HG02610 (cell line): ENCODE results near the gene CDH22.

ENCODE experiments used
- ATAC-seq: cut with Tn5 transposase; IDR thresholded peaks from one replicate; pipeline ENCODE4 v1.9.1; 2021; ENCODE audit warnings: mild to moderate bottlenecking, moderate library complexity; ENCODE audit not compliant: unreplicated experiment

Gene CDH22

DNA sequence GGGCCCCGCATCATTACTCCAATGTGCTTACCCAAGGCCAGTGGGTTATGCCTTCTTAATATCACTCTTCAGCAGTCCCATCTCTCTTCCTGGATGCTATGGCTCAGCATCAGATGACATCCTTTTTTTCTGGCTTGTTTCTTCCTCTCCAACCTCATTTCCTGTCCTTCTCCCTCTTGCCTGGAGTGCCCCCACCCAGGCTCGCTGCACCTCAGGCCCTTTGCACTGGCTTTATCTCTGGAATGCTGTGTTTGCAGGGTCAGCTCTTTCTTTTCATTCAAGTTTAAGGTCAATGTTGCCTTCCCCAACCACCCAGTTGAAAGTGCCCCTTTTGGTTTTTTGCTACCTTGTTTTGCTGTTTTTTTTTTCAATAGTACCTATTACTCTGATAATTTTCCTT, 153.5 kb downstream of the CDH22 start:
- no peak for ATAC-seq

DNA sequence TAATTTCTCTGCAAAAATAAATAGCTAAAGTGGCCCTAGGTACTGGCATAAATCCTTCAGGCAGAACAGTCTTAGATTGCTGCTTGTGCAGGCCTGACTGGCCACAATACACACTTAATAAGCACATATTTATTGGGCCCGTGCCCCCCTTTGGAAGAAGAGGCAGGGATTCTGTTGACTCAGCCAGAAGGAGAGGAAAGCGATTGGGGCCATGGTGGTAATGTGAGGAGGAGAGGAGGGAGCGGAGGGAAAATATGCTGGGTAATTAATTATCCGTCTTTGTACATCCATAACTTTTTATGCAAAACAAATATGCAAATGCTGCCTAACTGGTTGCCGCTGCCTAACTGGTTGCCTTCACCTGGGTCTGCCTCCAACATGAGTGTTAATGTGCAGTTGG, 154.0 kb downstream of the CDH22 start:
- ATAC-seq: no peak

DNA sequence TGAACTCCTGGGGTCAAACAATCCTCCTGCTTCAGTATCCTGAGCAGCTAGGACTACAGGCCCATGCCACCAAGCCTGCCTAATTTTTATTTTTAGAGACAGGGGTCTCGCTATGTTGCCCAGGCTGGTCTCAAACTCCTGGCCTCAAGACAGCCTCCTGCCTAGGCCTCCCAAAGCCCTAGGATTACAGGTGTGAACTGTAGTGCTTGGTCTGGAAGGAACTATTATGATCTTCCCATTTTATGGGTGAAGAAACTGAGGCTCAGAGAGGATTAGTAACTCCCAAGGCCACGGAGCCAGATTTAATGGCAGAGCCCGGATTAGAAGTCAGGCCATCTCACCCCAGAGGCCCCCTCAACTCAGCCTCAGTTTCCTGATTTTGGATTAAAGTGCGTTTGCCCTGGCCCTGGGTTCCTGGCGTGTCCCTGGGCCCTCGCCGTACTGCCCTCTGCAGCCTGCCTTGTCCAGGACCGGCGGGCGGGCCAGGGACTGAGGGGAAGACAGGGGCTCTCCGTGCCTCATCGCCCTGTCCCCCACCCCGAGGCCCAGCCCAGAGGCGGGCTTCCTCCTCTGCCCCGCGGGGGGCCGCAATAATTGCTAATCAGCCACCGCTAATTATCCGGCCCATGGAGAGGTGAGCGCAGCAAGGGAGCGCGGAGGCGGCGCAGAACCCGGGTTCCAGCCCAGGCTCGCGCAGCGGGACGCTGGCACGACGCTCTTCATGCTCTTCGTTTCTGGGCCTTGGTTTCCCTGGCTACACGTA, 155.3 kb downstream of the CDH22 start:
- ATAC-seq: no peak

DNA sequence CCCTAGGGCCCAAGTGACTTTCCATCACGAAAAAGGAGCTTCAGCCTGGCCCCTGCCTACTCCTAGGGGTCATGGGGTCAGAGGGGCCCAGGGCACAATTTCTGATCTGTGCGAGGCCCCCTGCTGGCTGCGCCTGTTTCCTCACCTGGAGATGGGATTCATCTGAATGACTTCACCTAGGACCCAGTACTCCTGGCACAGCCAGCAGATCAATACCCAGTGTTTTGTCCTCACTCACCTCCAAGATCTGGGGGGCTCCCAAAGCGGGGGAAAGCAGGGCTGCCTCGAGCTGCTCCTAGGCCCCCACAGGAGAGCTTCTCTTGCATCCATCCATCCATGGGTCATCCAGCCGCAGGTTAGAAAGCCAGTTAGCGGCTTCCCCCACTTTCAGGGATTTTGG, 156.4 kb downstream of the CDH22 start:
- ATAC-seq: no peak

DNA sequence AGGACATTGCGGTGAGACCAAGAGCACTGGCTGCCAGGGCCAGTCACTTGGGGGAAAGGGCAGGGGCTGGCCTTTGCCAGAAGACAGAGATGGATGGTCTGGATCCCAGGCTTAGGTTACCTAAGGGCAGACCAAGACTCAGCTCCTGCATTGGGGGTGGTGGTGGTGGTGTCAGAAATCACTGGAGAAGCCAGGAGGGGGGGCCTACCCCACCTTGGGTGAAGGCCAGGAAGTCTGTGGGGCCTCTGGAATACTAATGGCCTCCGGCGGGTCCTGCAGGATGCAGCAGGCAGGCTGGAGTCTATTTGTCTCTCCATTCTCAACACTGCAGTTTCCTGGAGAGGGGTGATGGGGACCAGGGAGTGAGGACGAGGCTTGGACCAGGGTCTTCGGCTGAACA, 157.4 kb downstream of the CDH22 start:
- no peak for ATAC-seq

DNA sequence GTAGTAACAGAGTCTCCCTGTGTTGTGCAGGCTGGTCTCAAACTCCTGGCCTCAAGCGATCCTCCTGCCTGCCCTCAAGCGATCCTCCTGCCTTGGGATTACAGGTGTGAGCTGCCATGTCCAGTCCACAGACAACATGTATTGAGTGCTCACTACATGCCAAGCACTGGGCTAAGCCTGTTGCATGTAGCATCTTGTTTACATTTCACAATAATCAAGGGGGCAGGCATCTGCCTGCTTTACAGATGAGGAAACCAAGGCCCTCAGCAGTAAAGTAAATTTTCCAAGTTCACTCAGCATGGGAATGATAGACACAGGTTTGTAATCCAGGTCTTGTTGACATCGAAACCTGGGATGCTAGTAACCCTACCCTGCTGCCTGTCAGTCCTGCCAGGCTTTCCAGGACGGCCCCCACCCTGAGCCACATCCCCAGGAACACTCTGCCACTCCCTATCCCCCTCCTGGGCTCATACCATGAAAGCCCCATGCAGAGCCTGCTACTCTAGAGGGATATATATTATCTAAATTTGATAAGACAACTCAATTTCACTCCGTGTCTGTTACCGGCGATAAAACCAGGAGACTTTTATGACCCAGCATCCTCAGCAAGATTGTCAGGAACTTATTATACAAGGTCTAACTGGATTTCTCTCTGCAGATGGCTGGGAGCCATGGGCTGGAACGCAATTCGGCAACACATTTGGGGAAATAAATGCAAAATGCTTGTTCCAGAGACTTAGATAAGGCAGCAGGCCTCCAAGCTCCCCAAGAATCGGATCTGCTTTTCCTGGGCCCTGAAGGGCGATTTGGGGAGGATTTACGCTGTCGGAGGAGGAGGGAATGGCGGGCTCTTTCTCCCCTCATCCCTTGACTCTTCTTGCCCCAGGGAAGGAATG, 159.7 kb downstream of the CDH22 start:
- no peak for ATAC-seq

DNA sequence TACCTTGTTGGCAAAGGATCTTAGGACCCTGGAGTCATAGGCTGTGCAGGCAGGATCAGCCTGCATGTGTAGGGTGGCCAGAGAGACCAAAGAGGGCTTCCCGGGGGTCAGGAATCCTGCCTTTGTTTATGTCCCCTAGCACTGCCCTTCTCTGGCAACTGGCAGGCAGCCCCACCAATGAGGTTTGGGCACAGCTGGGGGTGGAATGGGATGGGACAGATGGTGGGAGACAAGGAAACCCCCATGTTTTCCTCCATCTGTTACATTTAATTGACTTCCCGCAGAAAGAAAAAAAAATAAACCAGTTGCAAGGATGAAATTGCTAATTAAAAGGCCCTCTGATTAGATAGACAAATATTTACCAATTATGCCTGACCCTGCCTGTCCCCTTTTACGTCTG, 162.6 kb downstream of the CDH22 start:
- ATAC-seq: no peak

DNA sequence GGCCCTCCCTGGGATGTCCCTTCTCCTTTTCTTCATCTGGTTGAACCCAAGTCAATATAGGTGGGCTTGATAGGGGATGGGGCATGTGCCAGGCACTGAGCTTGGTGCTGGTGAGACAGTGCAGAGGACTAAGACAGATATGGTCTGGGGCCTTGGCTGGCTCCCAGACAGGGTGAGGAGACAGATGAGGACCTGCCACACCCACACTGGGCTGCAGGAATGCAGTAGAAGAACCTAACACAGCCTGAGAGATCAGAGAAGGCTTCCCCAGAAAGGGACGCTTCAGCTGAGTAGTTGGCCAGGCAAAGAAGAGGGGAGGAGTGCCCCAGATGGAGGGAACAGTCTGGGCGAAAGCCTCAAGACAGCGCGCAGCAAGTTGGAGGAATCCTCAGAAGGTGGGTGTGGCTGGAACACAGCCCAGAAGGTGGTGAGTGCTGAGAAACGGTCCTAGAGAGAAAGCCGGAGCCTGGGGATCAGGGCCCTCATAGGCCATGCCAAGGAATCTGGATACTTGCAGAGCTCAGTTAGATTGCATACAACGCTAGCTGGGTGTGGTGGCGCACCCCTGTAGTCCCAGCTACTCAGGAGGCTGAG, 163.8 kb downstream of the CDH22 start:
- no peak for ATAC-seq

DNA sequence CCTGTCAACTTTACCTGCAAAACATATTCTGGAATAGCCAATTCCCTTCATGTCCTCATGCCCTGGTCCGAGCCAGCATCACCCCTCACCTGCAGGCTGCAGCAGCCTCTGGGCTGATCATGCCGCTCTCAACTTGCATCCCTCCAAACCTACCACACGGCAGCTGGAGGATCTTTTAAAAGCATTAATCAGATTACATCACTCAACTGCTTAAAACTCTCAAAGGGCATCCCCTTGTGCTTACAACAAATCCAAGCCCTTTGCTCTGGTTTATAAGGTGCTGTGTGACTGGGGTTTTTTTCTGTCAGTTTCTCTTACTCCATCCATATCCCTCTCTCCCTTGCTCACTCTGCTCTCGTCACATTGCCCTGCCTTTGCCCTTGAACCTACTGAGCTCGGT, 166.2 kb downstream of the CDH22 start:
- ATAC-seq: no peak

DNA sequence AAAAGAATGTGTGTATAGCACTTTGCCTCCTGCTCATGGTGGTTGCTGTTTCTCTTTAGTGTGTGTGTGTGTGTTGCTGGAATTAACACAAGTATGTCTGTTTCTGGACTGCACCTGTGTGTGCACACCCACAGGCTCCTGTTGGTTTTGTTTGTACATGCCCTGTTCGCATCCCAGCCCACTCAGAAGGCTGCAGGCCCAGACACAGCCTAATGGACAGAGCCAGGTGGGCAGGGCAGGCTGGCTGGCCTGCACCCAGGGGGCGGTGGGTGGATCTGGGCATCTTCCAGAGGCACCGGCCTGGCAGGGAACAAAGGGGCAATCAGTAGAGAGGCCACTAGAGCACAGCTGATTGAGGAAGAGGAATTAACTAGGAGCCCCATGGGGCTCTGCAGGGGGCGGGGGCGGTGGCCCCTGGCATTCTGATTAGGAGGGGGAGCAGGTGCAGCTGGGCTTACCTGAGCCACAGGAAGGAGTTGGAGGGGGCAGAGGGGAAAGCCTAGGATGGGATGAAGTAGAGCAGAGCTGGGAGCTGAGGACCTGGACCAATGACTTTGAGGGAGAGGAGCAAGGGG, 168.3 kb downstream of the CDH22 start:
- no peak for ATAC-seq

DNA sequence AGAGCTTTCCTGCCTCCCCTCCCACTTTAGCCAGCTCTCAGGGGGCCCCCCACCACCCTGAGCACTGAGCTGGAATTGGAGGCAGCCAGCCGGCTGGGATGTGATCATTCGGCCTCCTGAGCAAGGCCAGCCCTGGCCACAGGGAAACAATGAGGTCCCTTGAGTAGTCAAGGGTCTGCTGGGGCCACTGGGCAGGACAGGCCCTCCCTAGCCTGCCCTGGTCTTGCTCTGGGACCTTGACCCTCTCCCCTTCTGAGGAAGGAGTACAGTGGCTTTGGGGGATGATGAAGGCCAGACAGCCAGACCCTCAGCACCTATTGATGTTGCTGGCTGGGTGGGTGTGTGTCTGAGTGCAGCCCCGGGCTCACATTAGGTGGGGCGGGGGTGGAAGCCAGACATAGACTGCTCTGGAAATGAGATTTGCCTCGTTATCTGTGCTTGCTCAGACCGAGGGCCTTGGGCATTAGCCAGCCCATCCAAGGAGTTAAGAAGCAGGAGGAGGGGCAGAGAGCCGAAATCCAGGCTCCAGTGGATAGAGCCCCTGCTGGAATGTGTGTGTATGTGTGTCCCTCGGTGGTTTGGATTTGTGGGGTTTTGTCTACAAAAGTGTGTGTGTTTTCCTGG, 168.9 kb downstream of the CDH22 start:
- no peak for ATAC-seq

DNA sequence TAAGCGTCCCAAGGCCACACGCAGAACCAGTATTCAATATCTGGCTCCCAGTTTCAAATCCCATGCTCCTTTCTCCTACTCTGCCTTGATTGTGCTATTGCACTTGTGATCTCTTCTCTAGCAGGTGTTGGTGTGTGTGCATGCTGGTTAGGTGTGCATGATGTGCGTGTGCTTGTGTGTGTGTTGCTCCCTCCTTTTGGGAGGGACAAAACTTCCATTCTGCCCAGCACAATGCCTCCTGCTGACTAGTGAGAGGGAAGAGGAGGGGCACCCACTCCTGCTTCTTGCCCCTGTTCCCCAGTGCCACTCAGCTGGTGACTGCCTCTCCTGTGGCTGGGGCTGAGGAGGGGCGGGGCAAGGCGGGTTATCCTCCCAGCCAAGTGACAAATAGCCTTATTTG, 170.5 kb downstream of the CDH22 start:
- ATAC-seq: no peak

DNA sequence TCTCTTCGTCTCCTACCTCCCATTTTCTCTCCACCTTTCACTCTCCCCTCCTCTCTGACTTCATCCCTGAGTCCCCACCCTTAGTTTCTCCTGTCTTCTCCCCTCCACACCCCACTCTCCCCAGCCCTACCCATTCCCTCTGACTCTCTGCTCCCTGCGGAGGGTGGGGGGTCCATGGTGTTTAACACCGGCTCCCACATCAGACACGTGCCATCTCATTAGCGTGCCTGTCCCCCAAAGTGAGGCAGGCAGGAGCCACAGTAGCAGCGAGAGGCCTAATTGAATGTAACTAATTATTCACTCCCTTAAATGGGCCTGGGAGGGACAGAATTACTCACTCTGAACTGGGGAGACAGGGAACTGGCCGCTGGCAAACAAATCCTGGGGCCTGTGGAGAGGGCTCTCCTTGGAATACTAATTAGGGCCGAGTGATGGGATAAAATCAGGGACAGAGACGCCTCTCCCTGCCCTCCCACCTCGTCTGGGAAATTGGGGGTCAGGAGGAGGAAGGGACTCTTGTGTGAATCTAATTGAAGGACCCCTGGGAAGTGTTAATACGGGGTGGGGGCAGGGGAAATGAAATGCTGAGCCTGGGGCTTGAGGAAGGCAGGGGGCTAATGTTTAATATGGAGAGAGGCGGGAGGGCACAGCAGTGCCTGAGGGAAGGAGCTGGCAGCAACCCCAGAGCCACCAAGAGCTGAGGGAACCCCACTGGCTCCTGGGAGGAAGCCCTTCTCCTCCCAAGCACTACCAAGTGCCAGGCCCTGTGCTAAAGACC, 172.3 kb downstream of the CDH22 start:
- ATAC-seq: no peak

DNA sequence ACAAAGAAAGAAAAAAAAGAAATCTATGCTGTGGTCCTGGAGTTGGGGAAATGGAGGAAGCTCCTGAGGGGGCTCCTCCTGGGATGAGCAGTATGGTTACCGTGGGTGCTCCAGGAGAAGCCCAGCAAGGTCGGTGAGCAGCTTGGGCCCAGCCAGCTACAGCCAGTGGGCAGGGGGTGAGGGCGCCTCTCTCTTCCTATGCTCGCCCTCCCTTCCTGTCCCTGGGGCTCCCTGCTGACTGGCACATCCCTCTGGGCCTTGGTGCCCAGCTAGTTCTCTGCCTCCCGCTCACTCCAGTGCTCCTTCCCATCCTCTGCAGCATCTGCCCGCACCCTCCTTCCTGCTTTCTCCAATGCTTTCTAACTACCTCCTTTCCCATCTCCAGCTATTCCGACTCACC, 173.6 kb downstream of the CDH22 start:
- ATAC-seq: no peak

DNA sequence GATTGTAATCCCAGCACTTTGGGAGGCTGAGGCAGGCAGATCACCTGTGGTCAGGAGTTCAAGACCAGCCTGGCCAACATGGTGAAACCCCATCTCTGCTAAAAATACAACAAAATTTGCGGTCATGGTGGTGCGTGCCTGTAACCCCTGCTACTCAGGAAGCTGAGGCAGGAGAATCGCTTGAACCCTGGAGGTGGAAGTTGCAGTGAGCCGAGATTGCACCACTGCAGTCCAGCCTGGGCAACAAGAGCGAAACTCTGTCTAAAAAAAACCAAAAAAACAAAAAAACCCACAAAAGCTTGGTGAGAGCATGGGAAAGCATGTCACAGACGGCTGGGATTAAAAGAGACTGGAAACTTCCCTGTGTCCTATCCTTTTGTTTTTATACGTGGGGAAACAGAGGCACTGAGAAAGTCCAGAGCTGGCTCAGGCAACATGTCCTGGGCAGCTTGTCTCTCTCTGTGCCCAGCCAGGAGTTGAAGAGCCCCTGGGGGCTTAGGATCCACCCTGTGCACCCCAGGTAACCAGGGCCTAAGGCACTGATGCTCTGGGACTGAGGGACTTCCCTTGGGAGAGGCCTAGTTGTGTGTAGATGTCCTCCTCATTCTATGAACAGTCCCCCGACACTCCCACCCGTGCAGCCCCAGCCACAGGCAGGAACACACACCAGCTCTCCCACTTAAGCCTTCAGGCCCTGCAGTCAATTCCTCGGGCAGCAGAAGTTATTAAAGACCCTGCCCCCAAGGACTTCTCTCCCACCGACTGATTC, 174.2 kb downstream of the CDH22 start:
- no peak for ATAC-seq

DNA sequence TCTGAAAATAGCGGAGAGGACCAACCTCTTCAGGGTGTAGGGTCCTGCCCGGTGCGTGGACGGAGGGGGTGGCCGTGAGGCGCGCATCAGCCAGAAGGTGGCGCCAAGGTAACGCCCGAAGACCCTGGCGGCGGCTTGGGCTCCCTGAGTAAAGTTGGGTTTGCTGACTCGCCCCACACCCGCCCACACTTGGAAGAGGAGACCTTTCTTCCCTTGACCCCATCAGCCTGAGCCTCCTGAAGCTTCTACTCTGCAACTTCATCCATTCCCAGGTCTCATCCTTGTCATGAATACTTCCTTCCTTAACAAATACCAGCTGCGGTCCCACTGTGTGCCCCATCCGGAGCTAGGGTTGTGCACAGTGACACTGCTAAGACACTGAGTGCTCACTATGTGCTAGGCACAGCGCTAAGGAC, 175.6 kb downstream of the CDH22 start:
- no peak for ATAC-seq

DNA sequence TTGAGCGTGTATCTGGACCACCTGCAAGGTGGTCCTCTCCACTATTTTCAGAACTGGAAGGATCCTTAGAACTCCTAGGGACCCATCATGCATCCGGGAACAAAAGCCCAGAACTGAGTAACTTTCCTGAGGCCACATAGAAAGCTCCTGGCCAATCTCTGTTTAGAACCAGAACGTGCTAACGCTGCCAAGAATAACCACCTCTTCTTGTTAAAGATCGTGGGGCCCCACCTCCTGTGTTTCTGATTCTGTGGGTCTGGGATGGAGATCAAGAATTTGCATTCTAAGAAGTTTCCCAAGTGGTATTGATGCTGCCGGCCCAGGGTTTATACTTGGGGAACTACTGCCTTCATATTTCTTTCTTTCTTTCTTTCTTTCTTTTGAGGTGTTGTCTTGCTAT, 176.9 kb downstream of the CDH22 start:
- no peak for ATAC-seq

DNA sequence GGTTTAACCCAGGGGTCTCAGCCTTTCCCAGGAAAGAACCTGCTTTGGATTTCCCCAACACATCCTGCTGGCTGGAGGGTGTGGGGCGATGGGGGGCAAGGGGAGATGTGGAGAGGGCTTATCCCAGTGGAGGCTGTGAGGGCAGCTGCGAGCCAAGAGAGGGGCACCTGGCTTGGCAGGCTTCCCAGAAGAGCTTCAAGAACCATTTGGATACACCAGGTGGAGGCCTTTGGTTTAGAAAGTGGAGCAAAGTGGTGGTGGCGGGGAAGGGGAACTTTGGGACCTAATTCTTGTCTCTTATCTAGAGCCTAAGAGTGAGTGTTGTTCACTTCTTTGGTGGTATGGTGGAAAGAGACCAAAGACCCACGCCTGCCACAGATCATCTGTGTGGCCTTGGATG, 177.8 kb downstream of the CDH22 start:
- peak; percentile 9 for ATAC-seq

DNA sequence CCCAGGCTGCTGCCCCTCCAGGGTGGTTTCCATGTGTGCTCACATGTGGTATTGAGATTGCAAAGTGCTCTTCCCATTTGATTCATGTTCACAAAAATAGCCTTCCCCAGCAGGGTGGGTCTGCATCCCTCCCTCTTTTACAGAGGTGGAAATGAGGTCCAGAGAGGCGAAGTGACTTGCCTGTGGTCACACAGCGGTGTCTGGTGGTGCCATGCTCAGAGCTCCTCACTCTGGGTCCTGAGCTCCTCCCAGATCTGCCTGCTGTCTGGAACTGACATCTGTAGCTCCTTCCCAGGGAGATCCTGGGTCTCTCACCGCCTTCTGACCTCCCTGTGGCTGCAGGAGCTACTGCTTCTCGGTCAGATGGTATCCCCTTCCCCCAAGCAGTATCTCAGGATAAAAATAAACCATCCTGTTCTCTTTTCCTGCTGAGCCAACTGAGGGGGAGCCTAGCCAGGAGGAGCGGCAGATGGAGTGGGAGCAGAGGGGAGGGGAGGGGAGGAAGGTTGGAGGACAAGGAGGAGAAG, 178.3 kb downstream of the CDH22 start:
- peak; percentile 58 for ATAC-seq
